Measurements from ENCODE around the gene IFNL3.
"Not testable (repeated sequence)": the region's sequence is repeated elsewhere in the genome, so short reads cannot be mapped to it uniquely, and the experiment has no call there.

IFNL3 gene

GRCh38 chr19:39218230-39219007 lies 26.4 kb downstream of the IFNL3 start:
- no peak for DNase-seq (ENCODE audit: low spot score)

GRCh38 chr19:39217094-39217493 lies 27.7 kb downstream of the IFNL3 start:
- no peak for DNase-seq (ENCODE audit: low spot score)

DNA sequence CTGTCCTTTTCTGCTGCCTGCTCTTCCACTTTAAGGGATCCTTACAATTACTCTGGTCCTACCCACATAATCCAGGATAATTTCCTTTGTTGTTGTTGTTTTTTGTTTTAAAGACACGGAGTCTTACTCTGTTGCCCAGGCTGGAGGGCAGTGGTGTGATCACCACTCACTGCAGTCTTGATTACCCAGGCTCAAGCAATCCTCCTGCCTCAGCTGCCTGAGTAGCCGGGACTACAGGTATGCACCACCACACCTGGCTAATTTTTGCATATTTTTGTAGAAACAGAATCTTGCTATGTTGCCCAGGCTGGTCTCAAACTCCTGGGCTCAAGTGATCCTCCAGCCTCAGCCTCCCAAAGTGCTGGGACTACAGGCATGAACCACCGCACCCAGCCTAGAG lies 29.5 kb downstream of the IFNL3 start:
- DNase-seq (ENCODE audit: low spot score), result not testable (repeated sequence)

- DNase-seq (ENCODE audit: low spot score), result no peak
Measured at GRCh38 chr19:39212375-39212742, 32.4 kb downstream of the IFNL3 start.

- no peak for DNase-seq (ENCODE audit: low spot score)
Measured at GRCh38 chr19:39211731-39212374, 33.0 kb downstream of the IFNL3 start.

DNA sequence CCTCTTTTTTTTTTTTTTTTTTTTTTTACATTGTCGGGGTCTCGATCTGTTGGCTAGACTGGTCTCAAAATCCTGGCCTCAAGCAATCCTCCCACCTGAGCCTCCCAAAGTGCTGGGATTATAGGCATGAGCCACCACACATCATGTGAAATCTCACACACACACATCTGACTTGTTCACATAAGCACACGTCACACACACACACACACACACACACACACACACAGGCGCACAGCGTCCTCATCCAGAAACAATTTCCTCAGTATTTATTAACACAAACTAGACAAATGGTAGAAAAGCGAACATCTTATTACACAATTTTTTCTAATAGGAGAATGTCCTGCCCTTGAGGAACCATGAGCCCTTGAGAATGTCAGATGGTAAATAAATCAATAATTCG lies 35.6 kb downstream of the IFNL3 start:
- DNase-seq (ENCODE audit: low spot score), result no peak

DNA sequence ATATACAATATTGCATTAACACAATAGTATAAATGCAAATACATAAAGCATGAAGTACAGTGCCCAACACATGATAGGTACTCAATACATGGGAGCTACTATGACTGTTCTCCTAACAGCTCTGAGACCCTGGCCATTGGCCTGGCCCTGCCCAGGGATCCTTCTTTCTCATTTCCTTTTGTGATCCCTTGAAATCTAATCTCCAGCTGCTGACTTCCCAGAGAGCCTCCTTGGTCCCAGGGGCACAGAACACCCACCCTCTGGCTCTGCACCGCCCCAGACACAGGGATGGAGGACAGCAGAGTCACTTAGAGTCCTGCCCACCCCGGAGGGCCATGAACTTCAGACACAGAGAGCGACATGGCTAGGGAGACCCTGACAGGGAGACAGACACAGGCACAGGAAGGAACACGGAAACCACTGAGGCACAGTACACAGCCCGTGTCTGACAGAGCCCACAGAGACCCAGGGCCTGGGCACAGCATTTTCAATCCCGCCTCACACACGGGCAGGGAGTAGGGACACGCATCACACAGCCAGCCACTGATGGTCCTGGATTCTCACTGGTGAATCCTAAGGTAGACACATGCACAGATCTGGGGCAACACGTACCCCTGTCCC lies 36.5 kb downstream of the IFNL3 start:
- no peak for DNase-seq (ENCODE audit: low spot score)

- DNase-seq (ENCODE audit: low spot score), result no peak
Measured at GRCh38 chr19:39207293-39207836, 37.4 kb downstream of the IFNL3 start.

DNA sequence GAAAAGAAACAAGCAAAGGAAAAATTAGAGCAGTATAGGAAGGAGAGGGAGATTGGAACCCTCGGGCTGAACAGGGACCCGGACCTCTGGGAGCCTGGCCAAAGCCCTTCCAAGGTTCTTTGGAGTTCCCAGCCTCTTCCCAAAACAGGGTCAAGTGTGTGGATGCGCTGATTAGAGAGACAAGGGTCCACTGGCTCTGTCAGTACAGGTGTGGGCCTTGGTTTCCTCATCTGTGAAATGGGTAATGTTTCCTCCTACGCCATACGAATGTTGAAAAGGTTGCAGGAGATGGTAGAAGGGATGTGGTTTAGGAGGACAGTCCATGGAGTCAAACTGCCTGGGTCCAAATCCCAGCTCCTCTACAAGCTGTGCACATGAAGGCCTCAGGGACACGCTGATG lies 38.7 kb downstream of the IFNL3 start:
- no peak for DNase-seq (ENCODE audit: low spot score)

GRCh38 chr19:39205449-39205764 lies 39.4 kb downstream of the IFNL3 start:
- DNase-seq (ENCODE audit: low spot score), result no peak

DNA sequence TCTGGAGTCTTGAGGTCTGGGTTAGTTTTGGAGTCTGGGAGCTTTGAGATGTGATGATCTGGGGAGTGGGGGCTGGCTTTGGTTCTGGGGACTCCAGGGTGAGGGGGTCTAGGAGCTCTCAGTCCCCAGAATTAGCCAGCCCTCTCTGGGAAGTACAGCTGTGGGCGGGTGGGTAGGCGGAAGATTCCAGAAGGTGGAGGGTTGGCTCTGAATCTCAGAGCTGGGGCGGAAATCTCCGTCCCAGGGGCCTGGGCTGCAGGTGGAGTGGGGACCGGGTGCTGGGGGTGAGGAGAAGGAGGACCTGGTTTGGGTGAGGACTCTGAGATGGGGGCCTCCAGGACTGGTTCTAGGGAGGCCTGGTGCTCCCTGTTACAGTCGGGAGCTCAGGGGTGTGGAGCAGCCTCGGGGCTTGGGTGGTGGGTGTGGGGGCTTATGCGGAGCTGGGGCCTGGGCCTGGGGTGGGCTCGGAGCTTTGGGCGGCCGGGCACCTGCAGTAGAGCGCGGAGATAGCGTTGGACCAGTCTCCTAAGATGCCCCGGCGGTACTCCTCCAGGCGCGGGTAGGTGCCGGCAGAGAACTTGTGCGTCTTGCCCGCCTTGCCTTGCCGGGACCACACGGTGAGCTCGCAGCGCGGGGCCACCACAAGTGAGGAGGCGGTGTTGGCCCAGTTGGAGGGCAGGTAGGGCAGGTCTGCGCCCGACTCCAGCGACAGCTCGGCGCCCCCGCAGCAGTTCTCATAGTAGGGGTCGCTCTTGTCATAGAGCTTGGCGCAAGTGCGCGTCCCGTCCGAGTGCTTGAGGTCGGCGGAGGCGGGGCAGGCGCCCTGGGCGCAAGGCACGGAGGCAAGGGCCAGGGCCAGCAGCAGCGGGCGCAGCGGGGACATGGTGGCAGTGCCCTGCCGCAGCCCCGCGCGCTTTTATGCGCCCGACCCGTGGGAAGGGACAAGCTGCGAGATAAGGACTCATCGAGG lies 41.1 kb downstream of the IFNL3 start, which contains the start of gene SYCN:
Gene SYCN (minus strand): TSS at position 892 of the 970 bp plus-strand sequence. CDS start 9 bp downstream, at position 883.
- no peak for DNase-seq (ENCODE audit: low spot score)

- no peak for DNase-seq (ENCODE audit: low spot score)
Measured at GRCh38 chr19:39202998-39203355, 41.8 kb downstream of the IFNL3 start.

DNA sequence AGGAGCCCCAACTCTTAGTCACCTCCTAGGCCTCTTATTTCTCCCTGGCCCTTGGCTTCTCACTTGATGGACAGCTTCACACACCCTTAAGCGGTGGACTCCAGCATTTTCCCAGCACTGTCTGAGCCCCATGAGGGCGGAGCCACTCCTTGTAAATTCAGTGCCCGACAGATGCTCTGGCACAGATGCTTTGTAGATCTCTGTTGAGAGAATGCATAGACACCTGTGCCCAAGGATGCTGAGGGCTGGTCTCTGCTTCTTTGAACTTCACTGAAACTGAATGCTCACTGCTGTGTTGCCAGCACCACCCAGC lies 44.0 kb downstream of the IFNL3 start:
- DNase-seq (ENCODE audit: low spot score), result no peak

DNA sequence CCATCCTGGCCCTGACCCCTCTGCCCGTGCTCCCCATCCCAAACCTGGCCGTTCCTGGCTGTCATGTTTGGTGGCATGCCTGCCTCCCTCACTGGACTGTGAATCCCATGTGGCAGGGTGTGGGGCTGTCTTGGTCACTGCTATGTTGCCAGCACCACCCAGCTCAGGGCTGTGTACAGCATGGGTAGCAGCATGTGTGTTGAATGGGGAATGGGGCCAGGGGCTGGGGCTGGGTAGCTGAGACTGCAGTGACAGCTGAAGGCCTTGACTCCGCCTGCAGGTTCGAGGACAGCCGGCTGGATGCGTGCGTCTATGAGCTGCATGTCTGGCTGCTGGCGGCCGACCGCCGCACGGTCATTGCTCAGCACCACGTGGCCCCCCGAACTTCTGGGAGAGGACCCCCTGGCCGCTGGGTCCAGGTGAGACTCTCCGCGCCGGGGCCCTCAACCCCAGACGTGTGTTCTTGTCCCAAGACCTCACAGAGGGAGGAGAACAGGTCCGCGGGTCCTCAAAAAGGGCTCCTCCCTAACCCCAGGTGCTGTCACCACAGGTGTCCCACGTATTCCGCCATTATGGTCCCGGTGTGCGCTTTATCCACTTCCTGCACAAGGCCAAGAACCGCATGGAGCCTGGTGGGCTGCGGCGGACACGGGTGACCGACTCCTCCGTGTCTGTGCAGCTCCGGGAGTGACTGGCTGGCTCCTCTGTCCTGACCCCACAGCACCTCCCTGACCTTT lies 44.6 kb downstream of the IFNL3 start:
- no peak for DNase-seq (ENCODE audit: low spot score)

DNA sequence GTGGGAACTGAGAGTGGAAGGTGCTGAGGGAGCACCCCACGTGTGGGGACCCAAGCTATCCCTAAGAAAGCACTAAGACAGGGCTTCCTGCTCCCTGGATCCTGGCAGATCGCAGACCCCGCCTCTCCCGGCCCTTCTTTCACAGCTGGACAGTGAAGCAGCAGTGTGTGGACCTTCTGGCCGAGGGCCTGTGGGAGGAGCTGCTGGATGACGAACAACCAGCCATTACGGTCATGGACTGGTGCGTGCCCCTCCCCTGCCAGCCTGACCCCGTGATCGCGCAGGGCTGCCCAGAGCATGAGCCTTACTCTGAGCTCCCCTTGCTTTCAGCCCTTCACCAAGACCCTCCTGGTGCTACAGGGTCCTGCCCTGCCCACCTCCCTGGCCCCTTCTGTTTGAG lies 45.8 kb downstream of the IFNL3 start:
- DNase-seq (ENCODE audit: low spot score), result peak; percentile 62

- no peak for DNase-seq (ENCODE audit: low spot score)
Measured at GRCh38 chr19:39197808-39198207, 47.0 kb downstream of the IFNL3 start.

GRCh38 chr19:39196860-39197562 lies 47.8 kb downstream of the IFNL3 start, which contains the start of gene NCCRP1:
Gene NCCRP1 (plus strand): TSS chr19:39196964. CDS start chr19:39196983, 19 bp downstream.
- no peak for DNase-seq (ENCODE audit: low spot score)

DNA sequence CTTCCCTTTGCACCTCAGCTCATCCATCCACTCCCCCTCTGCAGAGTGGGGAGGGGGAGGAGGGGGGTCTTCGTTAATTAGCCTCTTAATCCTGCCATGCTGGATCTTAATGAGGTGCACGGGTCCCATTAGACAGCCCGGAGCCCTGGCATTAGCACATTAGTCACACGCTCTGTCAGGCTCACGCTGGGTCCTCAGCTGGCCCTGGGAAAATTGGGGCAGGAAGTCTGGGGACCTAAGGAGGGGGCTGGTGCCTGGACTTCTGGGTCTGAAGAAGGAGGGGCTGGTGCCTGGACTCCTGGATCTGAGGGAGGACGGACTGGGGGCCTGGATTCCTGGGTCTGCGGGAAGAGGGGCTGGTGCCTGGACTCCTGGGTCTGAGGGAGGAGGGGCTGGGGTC lies 48.5 kb downstream of the IFNL3 start:
- no peak for DNase-seq (ENCODE audit: low spot score)

DNA sequence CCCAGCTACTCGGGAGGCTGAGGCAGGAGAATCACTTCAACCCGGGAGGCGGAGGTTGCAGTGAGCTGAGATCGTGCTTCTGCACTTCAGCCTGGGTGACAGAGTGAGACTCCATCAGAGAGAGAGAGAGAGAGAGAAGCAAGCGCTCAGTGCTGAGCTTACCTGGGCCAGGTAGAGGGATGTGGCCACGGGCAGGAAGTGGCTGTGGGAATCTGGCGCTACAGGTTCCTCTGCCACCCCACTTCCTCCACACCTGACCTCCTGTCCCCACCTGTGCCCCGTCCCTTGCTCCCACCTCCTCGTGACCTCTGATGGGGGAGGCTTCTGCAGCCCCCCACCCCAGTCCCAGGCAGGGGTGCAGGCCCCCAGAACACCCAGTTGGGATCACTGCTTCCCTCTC lies 49.1 kb downstream of the IFNL3 start:
- DNase-seq (ENCODE audit: low spot score), result no peak

DNA sequence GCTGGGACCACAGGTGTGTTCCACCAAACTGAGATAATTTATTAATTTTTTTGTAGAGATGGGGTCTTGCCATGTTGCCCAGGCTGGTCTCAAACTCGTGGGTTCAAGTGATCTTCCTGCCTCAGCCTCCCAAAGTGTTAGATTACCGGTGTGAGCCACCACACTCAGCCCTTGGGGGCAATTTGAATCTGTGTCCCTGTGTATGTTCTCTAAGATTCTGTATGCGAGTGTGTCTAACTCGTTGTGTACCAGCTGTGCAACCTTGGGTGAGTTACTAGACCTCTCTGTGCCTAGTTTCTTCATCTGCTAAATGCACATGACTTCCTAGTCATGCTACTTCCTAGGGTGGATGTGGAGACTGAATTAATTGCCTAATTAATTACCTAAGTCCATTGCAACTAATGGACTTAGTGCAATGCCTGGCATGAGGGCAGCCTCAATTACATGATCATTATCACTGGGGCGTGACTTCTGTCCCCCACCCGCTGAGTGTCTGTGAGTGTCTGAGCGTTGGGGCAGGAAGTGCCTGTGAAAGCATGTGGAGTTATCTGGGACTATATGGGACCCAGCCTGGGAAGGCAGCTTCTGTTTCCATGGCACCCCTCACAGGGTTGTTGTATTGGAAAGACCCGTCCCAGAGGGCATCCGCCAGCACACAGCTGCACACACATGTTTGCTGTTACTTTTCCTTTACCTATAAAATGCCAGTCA lies 49.8 kb downstream of the IFNL3 start:
- DNase-seq (ENCODE audit: low spot score), result no peak

Measured in hepatic stellate cell (primary cell).